Activated CD8-positive, alpha-beta memory T cell treated with anti-CD3 and anti-CD28 coated beads, Interleukin-2, amount 50 U/mL, for 24 hours (primary cell): Measurements from ENCODE around the gene TMEM201.

Source experiments
- DNase-seq: peaks from one replicate; pipeline ENCODE4 v3.0.0-alpha.2; 2020; ENCODE audit errors: extremely low read depth

Gene TMEM201

GRCh38 chr1:9580942-9581341 is 7.8 kb upstream of the TMEM201 start:
- DNase-seq: no peak

- DNase-seq: no peak
These were observed 2.5 kb upstream of the TMEM201 start for GRCh38 chr1:9586147-9586766.

GRCh38 chr1:9589144-9589718 is 520 bp downstream of the TMEM201 start:
- DNase-seq: no peak

- no peak for DNase-seq
These were observed 1.0 kb downstream of the TMEM201 start for GRCh38 chr1:9589719-9590157.

GRCh38 chr1:9590201-9590600 is 1.5 kb downstream of the TMEM201 start:
- DNase-seq: no peak

GRCh38 chr1:9590945-9591668 is 2.4 kb downstream of the TMEM201 start:
- no peak for DNase-seq

- no peak for DNase-seq
These were observed 3.2 kb downstream of the TMEM201 start for GRCh38 chr1:9591669-9592509.

GRCh38 chr1:9592510-9593075 is 3.9 kb downstream of the TMEM201 start:
- DNase-seq: no peak

GRCh38 chr1:9593147-9593491 is 4.4 kb downstream of the TMEM201 start:
- no peak for DNase-seq

- DNase-seq: no peak
These were observed 5.1 kb downstream of the TMEM201 start for GRCh38 chr1:9593492-9594465.

- DNase-seq: no peak
These were observed 5.9 kb downstream of the TMEM201 start for GRCh38 chr1:9594471-9595155.

GRCh38 chr1:9595156-9595967 is 6.7 kb downstream of the TMEM201 start:
- DNase-seq: no peak

GRCh38 chr1:9595968-9596340 is 7.2 kb downstream of the TMEM201 start:
- no peak for DNase-seq

- no peak for DNase-seq
These were observed 7.9 kb downstream of the TMEM201 start for GRCh38 chr1:9596415-9597123.

- DNase-seq: no peak
These were observed 8.9 kb downstream of the TMEM201 start for GRCh38 chr1:9597361-9598315.

- no peak for DNase-seq
These were observed 9.6 kb downstream of the TMEM201 start for GRCh38 chr1:9598316-9598700.

GRCh38 chr1:9599741-9600140 is 11.0 kb downstream of the TMEM201 start:
- DNase-seq: no peak
